Vagina (tissue), 2 donors: ENCODE data around the gene NUDT3. TPM values are rescaled to one million over a fixed set of nuclear protein-coding genes. Genes with fewer than 3 reads are reported as not detected.

Experiments
- DNase-seq, 2 donors: peaks; one replicate each; pipeline ENCODE4 v3.0.0-alpha.2; 2017; ENCODE audit errors: extremely low spot score in 2 of 2
- H3K27ac ChIP-seq: fragments of 200-600 bp; sonication (generic); one replicate; pipeline ENCODE4 v1.5.1; 2019
- H3K27me3 ChIP-seq: fragments of 200-600 bp; sonication (generic); one replicate; pipeline ENCODE4 v1.5.1; 2019
- H3K36me3 ChIP-seq, 2 donors: fragments of 200-600 bp; sonication (generic); one replicate each; pipeline ENCODE4 v1.5.1; 2017 to 2019
- H3K4me1 ChIP-seq: fragments of 200-600 bp; sonication (generic); one replicate; pipeline ENCODE4 v1.5.1; 2019
- H3K4me3 ChIP-seq, 2 donors: fragments of 200-600 bp; sonication (generic); 1 replicate in 1 of 2; 2 replicates in 1 of 2; pipeline ENCODE4 v1.5.1; 2016 to 2019
- H3K9me3 ChIP-seq: fragments of 200-600 bp; sonication (generic); one replicate; pipeline ENCODE4 v1.5.1; 2019
- POLR2A ChIP-seq, 2 donors: fragments of 450-650 bp; IDR thresholded peaks; one replicate each; pipeline ENCODE4 v1.6.1; 2017; ENCODE audit warnings: antibody characterized with exemption in 2 of 2, mild to moderate bottlenecking in 2 of 2, moderate library complexity in 2 of 2
- POLR2AphosphoS5 ChIP-seq, 2 donors: sonication (generic); formaldehyde crosslinking; IDR thresholded peaks; one replicate each; pipeline ENCODE4 v1.9.0; 2017; ENCODE audit warnings: antibody characterized with exemption in 2 of 2, mild to moderate bottlenecking in 2 of 2, low read depth in 1 of 2; ENCODE audit not compliant: insufficient read depth in 1 of 2
- intact Hi-C: fragments of 100-400 bp; cut with DNase I; formaldehyde crosslinking; loops from one replicate; pipeline ENCODE4 v1.15.1; 2023
- total RNA-seq: library from RNA; depleted of rRNA; stranded (reverse); fragments of >200 nt; gene quantifications from one replicate; pipeline ENCODE4 v1.2.3, GENCODE V29; 2016
- TF ChIP-seq, protein P1 (sequence below), 3 experiments: fragments of 450-650 bp in 2 of 3; fragments of 200-600 bp in 1 of 3; sonication (generic) in 1 of 3; IDR thresholded peaks; one replicate each; pipeline ENCODE4 v1.5.1; 2017 to 2019; ENCODE audit warnings: antibody characterized with exemption in 3 of 3, mild to moderate bottlenecking in 2 of 3, moderate library complexity in 2 of 3

NUDT3 gene
- total RNA-seq, 1 donor from 2014 or later, result 27.0 TPM

DNA sequence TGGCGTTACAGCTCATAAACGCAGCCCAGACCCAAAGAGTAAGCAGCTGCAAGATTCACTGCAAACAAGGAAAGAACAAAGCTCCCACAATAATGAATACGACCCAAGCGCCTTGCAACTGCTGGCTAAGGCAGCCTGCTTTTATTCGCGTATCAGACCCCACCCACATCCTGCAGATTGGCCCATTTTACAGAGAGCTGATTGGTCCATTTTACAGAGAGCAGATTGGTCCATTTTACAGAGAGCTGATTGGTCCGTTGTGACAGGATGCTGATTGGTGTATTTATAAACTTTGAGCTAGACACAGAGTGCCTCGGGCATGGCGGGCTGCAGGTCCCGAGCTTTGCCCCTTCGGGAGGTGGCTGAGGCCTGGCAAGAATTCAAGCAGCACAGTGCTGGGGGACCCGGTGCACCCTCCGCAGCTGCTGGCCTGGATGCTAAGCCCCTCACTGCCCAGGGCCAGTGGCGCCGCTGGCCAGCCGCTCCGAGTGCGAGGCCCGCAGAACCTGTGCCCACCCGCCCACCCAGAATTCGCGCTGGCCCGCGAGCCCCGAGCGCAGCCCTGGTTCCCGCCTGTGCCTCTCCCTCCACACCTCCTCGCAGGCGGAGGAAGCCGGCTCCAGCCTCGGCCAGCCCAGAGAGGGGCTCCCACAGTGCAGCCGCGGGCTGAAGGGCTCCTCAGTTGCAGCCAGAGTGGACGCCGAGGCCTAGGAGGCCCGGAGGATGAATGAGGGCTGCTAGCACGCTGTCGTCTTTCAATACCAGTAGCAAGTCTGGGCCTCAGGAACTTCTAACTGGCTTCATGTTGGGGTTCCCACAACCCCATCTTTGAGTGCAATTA lies 44.6 kb upstream of the NUDT3 start:
- H3K9me3 ChIP-seq, result no peaks in the 10 kb centered on the region
- intact Hi-C loops, result no loop called here
- DNase-seq, result no peak
- no peaks in the 10 kb centered on the region for H3K4me1 ChIP-seq
- no peaks in the 10 kb centered on the region for H3K27me3 ChIP-seq
- no peak overlapping the region for H3K27ac ChIP-seq
- H3K36me3 ChIP-seq, result no peaks in the 10 kb centered on the region
- TF ChIP-seq POLR2AphosphoS5 (IDR thresholded peaks at IDR 0.05; ENCODE audit: insufficient read depth in 1 of 2, low read depth in 1 of 2), result no peak
- TF ChIP-seq, protein P1, sequence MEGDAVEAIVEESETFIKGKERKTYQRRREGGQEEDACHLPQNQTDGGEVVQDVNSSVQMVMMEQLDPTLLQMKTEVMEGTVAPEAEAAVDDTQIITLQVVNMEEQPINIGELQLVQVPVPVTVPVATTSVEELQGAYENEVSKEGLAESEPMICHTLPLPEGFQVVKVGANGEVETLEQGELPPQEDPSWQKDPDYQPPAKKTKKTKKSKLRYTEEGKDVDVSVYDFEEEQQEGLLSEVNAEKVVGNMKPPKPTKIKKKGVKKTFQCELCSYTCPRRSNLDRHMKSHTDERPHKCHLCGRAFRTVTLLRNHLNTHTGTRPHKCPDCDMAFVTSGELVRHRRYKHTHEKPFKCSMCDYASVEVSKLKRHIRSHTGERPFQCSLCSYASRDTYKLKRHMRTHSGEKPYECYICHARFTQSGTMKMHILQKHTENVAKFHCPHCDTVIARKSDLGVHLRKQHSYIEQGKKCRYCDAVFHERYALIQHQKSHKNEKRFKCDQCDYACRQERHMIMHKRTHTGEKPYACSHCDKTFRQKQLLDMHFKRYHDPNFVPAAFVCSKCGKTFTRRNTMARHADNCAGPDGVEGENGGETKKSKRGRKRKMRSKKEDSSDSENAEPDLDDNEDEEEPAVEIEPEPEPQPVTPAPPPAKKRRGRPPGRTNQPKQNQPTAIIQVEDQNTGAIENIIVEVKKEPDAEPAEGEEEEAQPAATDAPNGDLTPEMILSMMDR (IDR thresholded peaks at IDR 0.05), result no peak
- TF ChIP-seq POLR2A (IDR thresholded peaks at IDR 0.05), result no peak
- H3K4me3 ChIP-seq, result no peak overlapping the region

DNA sequence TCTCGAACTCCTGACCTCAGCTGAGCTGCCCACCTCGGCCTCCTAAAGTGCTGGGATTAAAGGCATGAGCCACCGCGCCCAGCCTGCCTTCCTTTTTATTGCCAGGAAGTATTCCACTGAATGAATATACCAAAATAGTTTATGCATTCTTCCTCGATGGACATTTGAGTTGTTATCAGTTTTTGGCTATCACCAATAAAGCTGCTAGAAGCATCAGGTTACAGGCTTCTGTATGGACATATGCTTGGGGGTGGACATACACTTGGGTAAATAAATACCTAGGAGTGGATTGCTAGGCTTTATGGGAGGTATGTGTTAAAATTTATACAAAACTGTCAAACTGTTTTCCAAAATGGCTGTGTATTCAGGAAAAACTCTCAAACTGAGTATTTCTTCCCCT lies 43.4 kb upstream of the NUDT3 start:
- intact Hi-C loops, result no loop called here
- Histone ChIP-seq H3K4me1 (no peaks in the 10 kb centered on the region), H3K27me3 (no peaks in the 10 kb centered on the region), H3K9me3 (no peaks in the 10 kb centered on the region), H3K36me3 (no peaks in the 10 kb centered on the region), H3K27ac (no peak overlapping the region), H3K4me3 (no peak overlapping the region)
- no peak for DNase-seq
- TF ChIP-seq POLR2AphosphoS5 (IDR thresholded peaks at IDR 0.05; ENCODE audit: insufficient read depth in 1 of 2, low read depth in 1 of 2) (no peak), POLR2A (IDR thresholded peaks at IDR 0.05) (no peak)
- TF ChIP-seq, protein P1 (IDR thresholded peaks at IDR 0.05), result no peak

DNA sequence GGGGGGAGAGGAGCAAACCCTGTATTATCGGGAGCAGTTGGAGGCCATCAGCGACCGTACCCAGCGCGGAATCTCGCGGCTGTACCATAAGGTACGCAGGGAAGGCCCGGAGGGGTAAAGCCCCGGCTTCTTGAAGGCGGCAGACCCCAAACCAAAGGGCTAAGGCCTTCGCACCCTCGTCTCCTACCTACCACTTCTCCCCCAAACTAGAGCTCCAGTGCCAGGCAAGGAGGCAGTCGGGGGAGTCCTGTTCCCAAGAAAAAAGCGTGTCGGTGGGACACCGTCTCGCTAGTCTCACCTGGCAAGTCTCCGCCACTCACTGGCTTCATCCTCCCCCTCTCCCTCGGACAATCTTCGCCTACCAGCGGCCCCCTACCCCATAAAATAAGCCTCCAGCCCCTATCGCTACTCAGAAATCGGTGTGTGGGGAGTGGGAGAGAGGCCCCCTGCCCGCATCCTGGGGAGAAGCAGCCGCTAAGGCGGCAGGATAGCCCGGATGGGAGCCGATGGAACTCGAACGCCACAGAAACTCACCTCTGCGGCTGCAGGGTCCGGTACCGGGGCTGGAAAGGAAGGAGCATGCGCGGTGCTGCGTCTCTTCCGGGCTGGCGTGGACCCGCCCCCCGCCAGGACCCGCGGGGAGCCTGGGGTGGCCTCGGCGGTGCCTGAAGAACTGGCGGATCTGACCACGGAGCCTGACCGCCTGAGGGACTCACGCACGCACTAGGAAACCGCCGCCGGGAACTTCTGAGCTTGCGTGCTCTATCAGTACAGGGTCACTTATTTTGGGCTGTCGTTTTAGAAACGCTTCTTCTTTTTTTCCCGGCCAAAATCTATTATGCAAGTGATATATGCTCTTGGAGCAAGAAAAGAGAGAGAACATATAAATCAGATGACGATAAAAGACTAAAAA lies 33.3 kb upstream of the NUDT3 start, which contains the start of gene RPS10:
RPS10 (minus strand) TSS at position 572 of the 913 bp plus-strand sequence. CDS start 848 bp downstream, outside the sequence.
- Histone ChIP-seq H3K36me3 (peaks cover 8 to 42% of the 10 kb centered on the region in 2 donors), H3K27ac (peak within 1 kb of the TSS; percentile 85), H3K9me3 (no peaks in the 10 kb centered on the region), H3K27me3 (no peaks in the 10 kb centered on the region), H3K4me3 (peak within 1 kb of the TSS; percentile 64 to 90), H3K4me1 (peaks cover 38% of the 10 kb centered on the region)
- intact Hi-C loops, result no loop called here
- TF ChIP-seq POLR2A (IDR thresholded peaks at IDR 0.05), result peak in 1 of 2 donors; percentile 48
- TF ChIP-seq, protein P1 (IDR thresholded peaks at IDR 0.05), result peak in 1 of 3 experiments; percentile 20
- peak; percentile 92 to 94 for TF ChIP-seq POLR2AphosphoS5 (IDR thresholded peaks at IDR 0.05; ENCODE audit: insufficient read depth in 1 of 2, low read depth in 1 of 2)
- peak in 1 of 2 donors; percentile 89 for DNase-seq

DNA sequence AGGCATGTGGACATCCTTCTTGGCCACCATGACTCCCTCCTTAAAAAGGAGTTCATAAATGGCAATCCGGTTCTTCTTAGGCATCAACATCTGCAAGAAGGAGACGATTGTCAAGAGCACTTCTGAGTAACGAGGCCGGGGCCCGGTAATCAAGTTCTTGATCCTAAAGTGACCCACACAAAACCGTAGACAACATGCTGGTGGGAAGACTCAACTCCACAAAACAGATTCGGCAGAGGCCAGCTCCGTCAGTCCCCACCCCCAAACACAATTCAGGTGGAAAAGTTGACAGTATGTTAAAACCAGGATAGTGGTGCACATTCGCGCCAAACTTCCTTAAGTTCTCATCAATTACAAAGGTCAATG lies 32.6 kb upstream of the NUDT3 start:
- Histone ChIP-seq H3K27me3 (no peaks in the 10 kb centered on the region), H3K4me3 (peak overlapping the region; percentile 64 to 90), H3K4me1 (peaks cover 38% of the 10 kb centered on the region), H3K9me3 (no peaks in the 10 kb centered on the region), H3K27ac (peak overlapping the region; percentile 85), H3K36me3 (peaks cover 8 to 48% of the 10 kb centered on the region in 2 donors)
- DNase-seq, result no peak
- intact Hi-C loops, result no loop called here
- TF ChIP-seq POLR2AphosphoS5 (IDR thresholded peaks at IDR 0.05; ENCODE audit: insufficient read depth in 1 of 2, low read depth in 1 of 2), result no peak
- no peak for TF ChIP-seq POLR2A (IDR thresholded peaks at IDR 0.05)
- TF ChIP-seq, protein P1 (IDR thresholded peaks at IDR 0.05), result no peak
